OCI-M2 (cell line): Measurements from ENCODE around the gene CST7.

Experiments used
- DNase-seq: peaks from one replicate; lab custom pipeline; 2025; ENCODE audit not compliant: unreplicated experiment; lab: John Stamatoyannopoulos, UW

CST7 gene

DNA sequence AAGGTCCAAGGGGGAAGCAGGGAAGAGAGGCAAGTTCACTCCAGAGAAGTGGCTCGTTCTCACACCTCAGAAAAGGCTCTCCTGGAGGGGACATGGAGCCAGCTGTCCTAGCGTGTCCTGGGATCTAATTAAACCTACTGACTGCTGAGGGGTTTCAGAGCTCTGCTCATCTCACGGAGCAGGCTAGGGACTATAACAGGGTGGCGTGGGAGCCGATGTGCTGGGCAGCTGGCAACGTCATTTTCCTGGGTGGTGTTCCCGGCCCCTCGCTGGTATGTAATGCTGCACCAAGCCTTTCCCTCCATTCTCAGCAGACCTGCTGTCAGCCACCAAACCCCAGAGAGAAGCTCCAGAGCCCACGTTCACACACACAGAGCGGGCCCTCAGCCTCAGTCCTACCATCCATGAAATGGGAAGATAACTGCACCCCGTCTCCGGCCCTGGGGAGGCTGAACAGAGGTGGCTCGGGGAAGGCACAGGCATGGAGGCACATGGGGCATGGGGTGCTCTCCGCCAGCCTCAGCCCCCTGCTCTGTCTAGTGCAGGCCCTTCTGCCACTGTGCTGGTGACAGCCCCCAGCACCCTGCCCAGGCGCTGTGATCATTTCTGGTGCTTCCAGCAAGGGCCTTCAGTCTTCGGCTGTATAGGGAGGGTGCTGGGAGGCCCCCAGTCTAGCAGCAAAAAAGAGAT is 1.9 kb downstream of the CST7 start:
- no peak for DNase-seq

DNA sequence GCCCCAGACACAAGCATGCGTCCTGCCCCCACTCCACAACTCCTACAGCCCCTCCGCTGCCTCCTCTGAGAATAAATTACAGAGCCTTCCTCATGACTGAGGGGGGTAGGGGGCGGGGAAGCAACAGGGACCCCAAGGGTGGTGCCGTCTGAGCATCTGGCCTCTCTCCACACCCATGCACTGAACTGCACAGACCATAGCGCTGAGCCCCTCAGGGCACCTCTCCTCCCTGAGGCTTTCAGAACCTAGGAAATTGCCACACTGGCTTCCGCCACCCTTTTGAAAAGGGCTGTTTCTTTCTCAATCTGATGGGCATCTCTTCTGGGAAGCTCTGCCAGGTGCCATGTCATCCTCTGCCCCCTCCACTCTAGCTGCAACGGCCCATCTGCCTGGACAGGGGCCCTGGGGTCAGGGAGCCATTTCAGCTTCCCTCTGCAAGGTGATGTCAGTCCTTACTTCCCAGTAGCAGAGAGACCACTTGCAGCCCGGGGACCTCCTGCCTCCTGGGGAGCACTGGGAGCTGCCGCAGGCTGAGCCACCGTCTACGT is 2.5 kb downstream of the CST7 start:
- no peak for DNase-seq

GRCh38 chr20:24952376-24953208 is 3.5 kb downstream of the CST7 start:
- DNase-seq, result no peak

- DNase-seq, result no peak
These were observed 4.1 kb downstream of the CST7 start for GRCh38 chr20:24953209-24953575.

GRCh38 chr20:24953621-24954133 is 4.6 kb downstream of the CST7 start:
- no peak for DNase-seq

- no peak for DNase-seq
These were observed 5.1 kb downstream of the CST7 start for GRCh38 chr20:24954151-24954550.

DNA sequence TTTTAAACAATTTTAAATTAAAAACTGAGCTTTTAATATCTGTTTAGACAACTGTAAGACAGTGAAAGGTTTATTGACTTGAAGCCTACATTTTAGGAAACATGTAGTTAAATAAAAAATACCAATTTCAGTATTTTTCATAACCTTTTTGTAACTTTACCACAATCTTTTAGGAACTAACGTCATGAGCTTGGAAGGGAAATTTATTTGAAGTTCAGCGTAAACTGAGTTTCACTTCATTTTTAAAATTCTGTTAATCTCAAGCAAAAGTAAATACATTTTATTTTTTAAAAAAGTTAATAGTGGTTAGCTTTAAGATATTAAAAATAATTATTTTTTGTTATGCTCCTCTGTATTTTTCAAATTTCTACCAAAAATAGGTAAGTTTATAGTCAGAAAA is 5.5 kb downstream of the CST7 start:
- no peak for DNase-seq

GRCh38 chr20:24955045-24955444 is 6.0 kb downstream of the CST7 start:
- DNase-seq, result no peak

GRCh38 chr20:24956001-24956841 is 7.2 kb downstream of the CST7 start:
- no peak for DNase-seq

DNA sequence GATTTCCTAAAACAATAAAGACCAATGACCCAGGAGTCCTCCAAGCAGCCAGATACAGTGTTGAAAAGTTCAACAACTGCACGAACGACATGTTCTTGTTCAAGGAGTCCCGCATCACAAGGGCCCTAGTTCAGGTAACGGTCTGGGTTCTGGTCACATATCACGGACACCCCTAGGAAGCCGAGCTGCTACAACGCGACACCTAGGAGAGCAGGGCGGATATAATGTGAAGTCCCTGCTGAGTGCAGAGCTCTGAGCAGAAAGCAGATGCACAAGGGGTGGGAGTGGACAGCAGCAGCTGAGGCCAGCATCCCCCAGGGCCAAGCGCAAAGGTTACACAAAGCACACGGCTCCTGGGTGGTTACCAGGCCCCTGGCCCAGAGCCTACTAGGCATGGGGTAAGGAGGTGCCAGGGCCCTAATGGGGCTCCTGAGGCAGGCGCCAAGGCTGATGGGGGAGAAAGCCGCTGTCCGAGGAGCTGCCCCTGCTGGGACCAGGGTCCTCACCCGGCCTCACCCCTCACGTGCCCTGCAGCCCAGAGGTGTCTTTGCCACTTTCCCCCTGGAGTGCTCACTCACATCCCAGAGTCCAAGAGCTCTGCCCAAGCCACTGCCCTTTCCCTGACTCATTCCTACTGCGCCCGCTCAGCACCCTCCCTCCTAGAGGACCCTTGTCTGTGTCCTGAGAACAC is 8.4 kb downstream of the CST7 start:
- DNase-seq, result no peak

- DNase-seq, result no peak
These were observed 9.7 kb downstream of the CST7 start for GRCh38 chr20:24958506-24959385.

DNA sequence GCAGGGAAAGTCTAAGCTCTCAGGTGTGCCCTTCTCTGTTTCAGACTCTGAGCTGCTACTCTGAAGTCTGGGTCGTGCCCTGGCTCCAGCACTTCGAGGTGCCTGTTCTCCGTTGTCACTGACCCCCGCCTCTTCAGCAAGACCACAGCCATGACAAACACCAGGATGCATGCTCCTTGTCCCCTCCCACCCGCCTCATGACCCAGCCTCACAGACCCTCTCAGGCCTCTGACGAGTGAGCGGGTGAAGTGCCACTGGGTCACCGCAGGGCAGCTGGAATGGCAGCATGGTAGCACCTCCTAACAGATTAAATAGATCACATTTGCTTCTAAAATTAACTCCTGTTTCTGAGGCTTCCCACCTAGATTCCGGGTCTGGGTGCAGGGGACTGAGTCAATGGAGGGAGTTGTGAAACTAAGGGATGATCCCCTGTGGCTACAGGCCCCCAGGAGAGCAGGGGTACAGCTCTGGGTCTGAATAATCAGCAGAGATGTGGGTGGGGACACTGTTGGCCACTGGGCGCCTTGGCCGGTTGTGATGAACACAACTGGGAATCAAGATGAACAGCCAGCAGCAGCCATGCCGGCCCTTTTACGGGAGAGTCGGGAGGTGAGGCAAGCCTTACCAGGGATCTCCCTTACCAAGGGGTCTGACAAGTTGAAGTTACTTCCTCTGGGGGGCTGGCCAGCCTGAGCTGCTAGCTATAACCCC is 10.7 kb downstream of the CST7 start:
- DNase-seq, result no peak

GRCh38 chr20:24960302-24960801 is 11.3 kb downstream of the CST7 start:
- DNase-seq, result no peak

- no peak for DNase-seq
These were observed 11.8 kb downstream of the CST7 start for GRCh38 chr20:24960861-24961260.

DNA sequence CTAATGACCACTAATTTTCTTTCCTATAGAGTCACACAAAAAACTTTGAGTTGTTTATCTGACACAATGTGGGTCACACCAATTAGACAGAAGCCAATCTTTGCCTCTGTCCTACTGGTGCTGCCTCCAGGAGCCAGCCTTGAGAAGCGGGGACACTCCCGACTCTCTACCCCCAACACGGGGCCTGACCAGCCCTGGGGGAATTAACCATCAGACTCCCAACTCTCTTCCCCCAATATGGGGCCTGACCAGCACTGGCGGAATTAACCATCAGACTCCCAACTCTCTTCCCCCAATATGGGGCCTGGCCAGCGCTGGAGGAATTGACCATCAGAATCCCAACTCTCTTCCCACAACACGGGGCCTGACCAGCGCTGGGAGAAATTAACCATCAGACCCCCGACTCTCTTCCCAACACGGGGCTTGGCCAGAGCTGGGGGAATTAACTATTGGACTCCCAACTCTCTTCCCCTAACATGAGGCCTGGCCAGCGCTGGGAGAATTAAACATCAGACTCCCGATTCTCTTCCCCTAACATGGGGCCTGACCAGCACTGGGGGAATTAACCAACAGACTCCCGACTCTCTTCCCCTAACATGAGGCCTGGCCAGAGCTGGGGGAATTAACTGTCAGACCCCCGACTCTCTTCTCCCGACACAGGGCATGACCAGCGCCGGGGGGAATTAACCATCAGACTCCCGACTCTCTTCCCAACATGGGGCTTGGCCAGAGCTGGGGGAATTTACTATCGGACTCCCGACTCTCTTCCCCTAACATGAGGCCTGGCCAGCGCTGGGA is 12.5 kb downstream of the CST7 start:
- no peak for DNase-seq

DNA sequence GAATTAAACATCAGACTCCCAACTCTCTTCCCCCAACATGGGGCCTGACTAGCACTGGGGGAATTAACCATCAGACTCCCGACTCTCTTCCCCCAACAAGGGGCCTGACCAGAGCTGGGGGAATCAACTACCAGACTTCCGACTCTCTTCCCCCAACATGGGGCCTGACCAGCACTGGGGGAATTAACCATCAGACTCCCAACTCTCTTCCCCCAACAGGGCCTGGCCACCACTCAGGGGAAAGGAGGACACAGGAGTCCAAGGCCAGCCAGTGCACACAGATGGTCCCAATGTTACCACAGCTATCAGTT is 13.1 kb downstream of the CST7 start:
- no peak for DNase-seq

GRCh38 chr20:24962510-24962909 is 13.4 kb downstream of the CST7 start:
- DNase-seq, result no peak
